H9 (cell line): ENCODE measurements around the gene SPRR2B. TPM values are rescaled to one million over a fixed set of nuclear protein-coding genes. Genes with fewer than 3 reads are reported as not detected.

Experiments used
- DNase-seq: peaks from one replicate; pipeline ENCODE4 v3.0.0-alpha.2; 2017
- H2AFZ ChIP-seq: one replicate; pipeline ENCODE4 v1.6.1; 2013; ENCODE audit warnings: mild to moderate bottlenecking, low read length, control low read depth, moderate library complexity
- H2AK5ac ChIP-seq: 2 replicates; pipeline ENCODE4 v1.6.1; 2013; ENCODE audit warnings: low read length, control low read depth, mixed read lengths; ENCODE audit not compliant: insufficient read length
- H2BK120ac ChIP-seq: one replicate; pipeline ENCODE4 v1.6.1; 2013; ENCODE audit warnings: low read depth, mild to moderate bottlenecking, low read length, control low read depth, inconsistent platforms; ENCODE audit not compliant: poor library complexity, severe bottlenecking
- H2BK12ac ChIP-seq: 2 replicates; pipeline ENCODE4 v1.6.1; 2013; ENCODE audit warnings: low read length, control low read depth, mixed read lengths, low read depth; ENCODE audit not compliant: insufficient read length
- H2BK15ac ChIP-seq: 2 replicates; pipeline ENCODE4 v1.6.1; 2013; ENCODE audit warnings: low read depth, low read length, control low read depth
- H2BK20ac ChIP-seq: one replicate; pipeline ENCODE4 v1.6.1; 2013; ENCODE audit warnings: low read depth, mild to moderate bottlenecking, low read length, control low read depth, inconsistent platforms; ENCODE audit not compliant: poor library complexity, severe bottlenecking
- H2BK5ac ChIP-seq: 2 replicates; pipeline ENCODE4 v1.6.1; 2013; ENCODE audit warnings: low read length, control low read depth, mixed read lengths; ENCODE audit not compliant: insufficient read length
- H3K14ac ChIP-seq: 2 replicates; pipeline ENCODE4 v1.6.1; 2013; ENCODE audit warnings: low read length, control low read depth; ENCODE audit not compliant: insufficient read depth
- H3K18ac ChIP-seq: 2 replicates; pipeline ENCODE4 v1.6.1; 2013; ENCODE audit warnings: low read depth, mild to moderate bottlenecking, mixed read lengths, low read length, control low read depth; ENCODE audit not compliant: insufficient read length
- H3K23ac ChIP-seq: 2 replicates; pipeline ENCODE4 v1.6.1; 2013; ENCODE audit warnings: low read length, control low read depth, mixed read lengths, low read depth; ENCODE audit not compliant: insufficient read length
- H3K23me2 ChIP-seq: 2 replicates; pipeline ENCODE4 v1.6.1; 2013; ENCODE audit warnings: low read depth, mild to moderate bottlenecking, mixed read lengths, low read length, control low read depth; ENCODE audit not compliant: insufficient read length, poor library complexity, severe bottlenecking
- H3K27ac ChIP-seq: 2 replicates; pipeline ENCODE4 v1.5.1; 2013; ENCODE audit warnings: low read length, control low read depth, mixed read lengths, low read depth; ENCODE audit not compliant: insufficient read length
- H3K27me3 ChIP-seq: 2 replicates; pipeline ENCODE4 v1.6.1; 2013; ENCODE audit warnings: low read length, control low read depth, inconsistent platforms; ENCODE audit not compliant: insufficient read depth
- H3K4ac ChIP-seq: 2 replicates; pipeline ENCODE4 v1.6.1; 2013; ENCODE audit warnings: low read depth, mild to moderate bottlenecking, control low read depth, inconsistent platforms, low read length, moderate library complexity
- H3K4me1 ChIP-seq: 2 replicates; pipeline ENCODE4 v1.6.1; 2013; ENCODE audit warnings: low read length, control low read depth, inconsistent platforms; ENCODE audit not compliant: insufficient read depth
- H3K4me2 ChIP-seq: 2 replicates; pipeline ENCODE4 v1.6.1; 2013; ENCODE audit warnings: low read length, control low read depth, mixed read lengths; ENCODE audit not compliant: insufficient read length, insufficient read depth
- H3K56ac ChIP-seq: 2 replicates; pipeline ENCODE4 v1.6.1; 2013; ENCODE audit warnings: low read depth, mild to moderate bottlenecking, mixed read lengths, low read length, control low read depth; ENCODE audit not compliant: insufficient read length
- H3K79me1 ChIP-seq: 2 replicates; pipeline ENCODE4 v1.6.1; 2013; ENCODE audit warnings: low read depth, mild to moderate bottlenecking, moderate library complexity, low read length, control low read depth, inconsistent platforms; ENCODE audit not compliant: insufficient read depth, poor library complexity, severe bottlenecking
- H3K79me2 ChIP-seq: 2 replicates; pipeline ENCODE4 v1.6.1; 2013; ENCODE audit warnings: low read length, control low read depth, inconsistent platforms; ENCODE audit not compliant: insufficient read depth
- H3K9ac ChIP-seq: 2 replicates; pipeline ENCODE4 v1.6.1; 2013; ENCODE audit warnings: low read length, control low read depth, mixed read lengths; ENCODE audit not compliant: insufficient read length; ENCODE audit errors: extremely low read depth
- H3K9me3 ChIP-seq: one replicate; pipeline ENCODE4 v1.6.1; 2013; ENCODE audit warnings: low read depth, low read length, inconsistent platforms; ENCODE audit not compliant: control insufficient read depth
- H3T11ph ChIP-seq: one replicate; pipeline ENCODE4 v1.6.1; 2013; ENCODE audit warnings: mild to moderate bottlenecking, low read length, control low read depth, inconsistent platforms
- H4K20me1 ChIP-seq: one replicate; pipeline ENCODE4 v1.6.1; 2013; ENCODE audit not compliant: control insufficient read depth, insufficient read length, insufficient read depth
- H4K5ac ChIP-seq: 2 replicates; pipeline ENCODE4 v1.6.1; 2013; ENCODE audit warnings: low read depth, mild to moderate bottlenecking, mixed read lengths, low read length, control low read depth; ENCODE audit not compliant: insufficient read length
- H4K8ac ChIP-seq: replicated peaks from 2 replicates; pipeline ENCODE4 v1.6.1; 2013; ENCODE audit warnings: low read length, control low read depth, mixed read lengths, low read depth; ENCODE audit not compliant: insufficient read length
- H4K91ac ChIP-seq: 2 replicates; pipeline ENCODE4 v1.6.1; 2013; ENCODE audit warnings: low read depth, mild to moderate bottlenecking, moderate library complexity, mixed read lengths, low read length, control low read depth; ENCODE audit not compliant: insufficient read length
- H3K27ac Mint-ChIP-seq, 3 experiments: 2 replicates in 2 of 3; 3 replicates in 1 of 3; pipeline ENCODE4 v1.8.0; 2020 to 2021; ENCODE audit warnings: mixed read lengths in 3 of 3, mild to moderate bottlenecking in 1 of 3, moderate library complexity in 1 of 3
- H3K27me3 Mint-ChIP-seq: 2 replicates; pipeline ENCODE4 v1.8.0; 2021; ENCODE audit warnings: low read depth, mild to moderate bottlenecking, moderate library complexity, mixed read lengths
- H3K36me3 Mint-ChIP-seq, 3 experiments: 2 replicates in 2 of 3; 3 replicates in 1 of 3; pipeline ENCODE4 v1.8.0; 2020 to 2021; ENCODE audit warnings: low read depth in 3 of 3, mixed read lengths in 3 of 3; ENCODE audit not compliant: insufficient read depth in 1 of 3
- H3K4me1 Mint-ChIP-seq, 2 experiments: 2 replicates each; pipeline ENCODE4 v1.8.0; 2020; ENCODE audit warnings: mixed read lengths in 2 of 2
- H3K4me3 Mint-ChIP-seq, 2 experiments: 2 replicates in 1 of 2; 3 replicates in 1 of 2; pipeline ENCODE4 v1.8.0; 2020 to 2021; ENCODE audit warnings: mild to moderate bottlenecking in 2 of 2, mixed read lengths in 2 of 2, moderate library complexity in 1 of 2
- H3K9me3 Mint-ChIP-seq, 2 experiments: 2 replicates in 1 of 2; 3 replicates in 1 of 2; pipeline ENCODE4 v1.8.0; 2020; ENCODE audit warnings: mild to moderate bottlenecking in 2 of 2, mixed read lengths in 2 of 2, moderate library complexity in 1 of 2
- CTCF ChIP-seq: fragments of 200-600 bp; sonication (generic); conservative IDR thresholded peaks from 3 replicates; pipeline ENCODE4 v1.8.0; 2021; ENCODE audit warnings: antibody characterized with exemption, mild to moderate bottlenecking
- WGBS: extraction: QIAGEN DNeasy Blood & Tissue Kit; methylation state at CpG from one replicate; pipeline ENCODE4 v1.1.7; 2013; ENCODE audit warnings: missing lambda C conversion rate, low lambda C conversion rate, mixed read lengths; ENCODE audit not compliant: insufficient read length; ENCODE audit errors: extremely low coverage; 5-methylcytosine and 5-hydroxymethylcytosine counted together
- total RNA-seq: library from RNA; stranded (reverse); gene quantifications from 2 replicates; pipeline ENCODE4 v1.2.1, GENCODE V29; 2021

SPRR2B gene
- total RNA-seq, 1 experiment from 2014 or later, result not detected

- Histone ChIP-seq H4K20me1 (no peaks in the 10 kb centered on the region), H3K4me1 (no peaks in the 10 kb centered on the region), H3K27ac (no peak overlapping the region), H2AFZ (no peak overlapping the region), H3T11ph (no peak overlapping the region), H3K27me3 (no peaks in the 10 kb centered on the region), H3K23ac (no peak overlapping the region), H2AK5ac (no peak overlapping the region), H3K18ac (no peak overlapping the region), H4K91ac (no peak overlapping the region), H2BK20ac (no peak overlapping the region), H4K5ac (no peak overlapping the region), H3K4me2 (no peak overlapping the region), H3K14ac (no peak overlapping the region), H3K9me3 (no peaks in the 10 kb centered on the region), H2BK12ac (no peak overlapping the region), H2BK120ac (no peak overlapping the region), H4K8ac (no peak overlapping the region), H2BK15ac (no peak overlapping the region), H3K4ac (no peak overlapping the region), H3K56ac (no peak overlapping the region), H3K79me2 (no peaks in the 10 kb centered on the region), H3K23me2 (no peaks in the 10 kb centered on the region), H2BK5ac (no peak overlapping the region), H3K9ac (no peak overlapping the region), H3K79me1 (no peaks in the 10 kb centered on the region)
- Mint-ChIP-seq H3K36me3 (no peaks in the 10 kb centered on the region), H3K9me3 (peaks cover 0 to 1% of the 10 kb centered on the region in 2 experiments; a peak in 3 of 5 replicates), H3K27me3 (peaks cover 1% of the 10 kb centered on the region; the same call in 1 of the 2 replicates), H3K4me1 (peaks cover 0 to 2% of the 10 kb centered on the region in 2 experiments; a peak in 1 of 4 replicates), H3K27ac (no peak overlapping the region), H3K4me3 (no peak overlapping the region)
- no peak for DNase-seq
- no peak for TF ChIP-seq CTCF
- WGBS, result no CpG with 5 or more reads among the region's 2 CpGs
Observed at GRCh38 chr1:153058154-153058553, 13.3 kb downstream of the SPRR2B start.
